Stimulated activated CD8-positive, alpha-beta memory T cell treated with anti-CD3 and anti-CD28 coated beads, Interleukin-12 subunit alpha, Interleukin-12 subunit beta, amount 100 ng/mL, for 1 hour (primary cell): Measurements from ENCODE around the gene GAB2.

Experiments used
- DNase-seq: peaks from one replicate; pipeline ENCODE4 v3.0.0-alpha.2; 2020; ENCODE audit warnings: low read depth

GAB2 gene

DNA sequence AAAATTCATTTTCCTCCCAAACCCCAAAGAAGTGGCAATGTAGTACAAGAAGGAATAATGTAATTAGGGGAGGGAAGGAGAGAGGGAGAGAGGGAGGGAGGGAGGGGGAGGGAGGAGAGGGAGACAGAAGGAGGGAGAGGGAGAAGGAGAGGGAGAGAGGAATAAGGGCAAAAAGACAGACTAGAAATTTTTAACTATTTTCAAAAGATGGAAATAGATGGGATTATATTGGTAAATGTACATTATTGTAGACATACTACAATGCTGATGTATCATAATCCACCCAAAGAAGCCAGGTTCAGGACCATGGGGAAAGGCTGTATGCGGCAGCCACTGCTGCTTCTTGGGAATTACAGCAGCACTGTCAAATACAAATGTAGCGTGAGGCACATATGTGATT, 74.3 kb downstream of the GAB2 start:
- DNase-seq, result no peak

GRCh38 chr11:78341841-78342240, 75.8 kb downstream of the GAB2 start:
- no peak for DNase-seq

GRCh38 chr11:78340530-78340929, 77.1 kb downstream of the GAB2 start:
- DNase-seq, result no peak

DNA sequence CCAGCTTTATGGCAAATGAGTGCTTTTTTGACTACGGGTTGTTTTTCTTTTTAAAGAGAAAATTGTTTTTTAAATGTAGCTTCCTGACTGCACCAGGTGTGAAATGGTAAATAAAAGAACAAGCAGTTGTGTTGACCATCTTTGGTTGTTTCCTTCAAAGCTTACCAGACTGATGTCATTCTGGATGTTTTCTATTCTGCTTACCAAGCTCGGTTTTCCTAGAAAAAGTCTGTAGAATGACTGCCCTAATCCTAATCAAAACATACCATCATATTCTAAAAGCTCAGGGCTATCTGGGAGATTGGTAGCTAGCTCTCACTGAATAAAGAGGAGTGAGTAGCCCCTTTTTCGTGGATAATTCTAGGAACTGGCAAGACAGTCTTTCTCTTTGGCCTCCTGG, 77.7 kb downstream of the GAB2 start:
- no peak for DNase-seq

DNA sequence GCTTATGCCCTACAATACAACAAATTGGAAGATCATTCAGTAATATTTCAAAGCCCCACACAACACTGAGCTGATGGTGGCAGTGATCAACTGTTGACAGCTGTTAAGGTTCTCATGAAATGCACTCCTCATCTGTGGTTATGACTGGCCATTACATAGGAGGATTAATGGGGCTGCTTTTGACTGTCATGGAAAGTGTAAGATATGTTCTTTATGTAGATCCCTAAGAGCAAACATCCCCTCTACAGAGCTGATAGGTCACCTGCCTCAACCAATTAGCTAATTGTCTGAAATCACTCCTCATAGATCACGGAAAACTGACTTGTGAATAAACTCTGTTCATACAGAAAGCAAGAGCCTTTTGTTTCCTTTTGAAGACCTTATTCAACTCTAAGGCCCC, 78.1 kb downstream of the GAB2 start:
- no peak for DNase-seq

- no peak for DNase-seq
These were observed 78.9 kb downstream of the GAB2 start for GRCh38 chr11:78338702-78339101.

DNA sequence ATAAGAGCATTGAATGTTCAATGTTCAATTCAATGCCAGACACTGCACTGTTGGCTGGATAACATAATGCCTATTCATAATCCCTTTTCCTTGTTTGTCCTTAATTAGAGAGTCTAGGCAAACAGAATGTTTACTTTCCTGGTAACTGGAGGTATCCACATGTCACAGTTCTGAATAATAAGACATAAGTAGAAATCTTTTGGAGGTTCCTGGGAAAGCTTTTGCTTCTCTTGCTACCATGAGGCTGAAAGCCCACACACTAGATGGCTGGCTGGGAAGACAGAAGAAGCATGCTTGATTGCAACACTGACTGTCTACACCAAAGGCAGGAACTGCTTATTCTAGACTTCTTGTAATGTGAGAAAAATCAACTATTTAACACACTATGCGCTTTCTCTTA, 79.5 kb downstream of the GAB2 start:
- no peak for DNase-seq

DNA sequence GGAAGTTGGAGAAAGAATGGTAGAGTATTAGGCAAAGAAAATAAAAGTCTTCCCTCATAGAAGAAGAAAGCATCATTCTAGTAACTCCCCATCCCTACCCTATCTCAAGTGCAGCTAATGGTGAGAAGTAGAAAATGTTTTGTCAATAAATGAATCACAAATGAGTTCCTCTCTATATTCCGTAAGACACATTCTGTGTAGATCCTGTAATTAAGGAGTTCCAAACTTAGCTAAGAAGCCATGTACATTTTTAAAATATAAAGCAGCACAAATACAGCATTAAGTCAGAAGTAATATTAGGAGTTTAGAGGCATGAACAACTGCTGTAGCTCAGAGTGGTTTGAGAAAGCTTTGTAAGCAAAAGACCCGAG, 80.1 kb downstream of the GAB2 start:
- no peak for DNase-seq

DNA sequence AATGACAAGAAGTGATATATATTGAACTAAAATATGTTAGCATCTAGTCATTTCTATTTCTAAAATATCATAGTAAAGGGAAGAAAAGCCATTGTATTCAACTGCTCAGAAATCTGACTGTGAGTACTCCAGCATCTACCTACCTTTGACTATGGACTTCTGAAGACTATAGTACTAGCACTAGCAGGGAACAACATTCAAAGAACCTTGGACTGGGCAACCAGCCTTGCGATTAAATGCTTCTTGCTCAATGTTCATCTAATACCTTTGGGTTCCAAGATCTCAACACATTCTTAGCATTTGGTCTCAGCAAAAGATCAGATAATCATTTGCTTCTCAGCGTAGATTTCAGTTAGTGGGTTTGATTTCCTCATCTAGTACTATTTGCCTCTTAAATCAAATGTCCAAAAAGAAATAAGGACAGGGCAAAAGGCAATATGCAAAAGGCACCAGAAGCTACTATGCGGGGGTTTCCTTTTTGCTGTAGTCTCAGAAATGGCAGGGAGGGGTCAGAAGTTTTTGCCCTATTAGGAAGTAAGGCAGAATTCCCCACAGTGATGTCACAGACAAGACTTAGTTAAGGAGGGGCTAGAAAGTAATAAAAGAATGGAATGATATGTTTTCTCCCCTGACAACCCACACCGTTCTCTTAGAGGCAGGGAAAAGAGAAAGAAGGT, 80.6 kb downstream of the GAB2 start:
- no peak for DNase-seq

DNA sequence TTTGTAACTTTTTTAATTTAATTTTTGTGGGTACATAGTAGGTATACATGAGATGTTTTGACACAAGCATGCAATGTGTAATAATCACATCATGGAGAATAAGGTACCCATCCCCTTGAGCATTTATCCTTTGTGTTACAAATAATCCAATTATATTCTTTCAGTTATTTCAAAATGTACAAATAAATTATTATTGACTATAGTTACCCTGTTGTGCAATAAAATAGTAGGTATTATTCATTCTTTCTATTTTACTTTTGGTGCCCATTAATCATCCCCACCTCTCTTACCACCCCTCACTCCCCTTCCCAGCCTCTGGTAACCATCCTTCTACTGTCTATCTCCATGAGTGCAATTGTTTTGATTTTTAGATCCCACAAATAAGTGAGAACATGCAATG, 83.5 kb downstream of the GAB2 start:
- DNase-seq, result no peak

GRCh38 chr11:78332872-78333271, 84.7 kb downstream of the GAB2 start:
- no peak for DNase-seq

- no peak for DNase-seq
These were observed 85.3 kb downstream of the GAB2 start for GRCh38 chr11:78332174-78332866.

DNA sequence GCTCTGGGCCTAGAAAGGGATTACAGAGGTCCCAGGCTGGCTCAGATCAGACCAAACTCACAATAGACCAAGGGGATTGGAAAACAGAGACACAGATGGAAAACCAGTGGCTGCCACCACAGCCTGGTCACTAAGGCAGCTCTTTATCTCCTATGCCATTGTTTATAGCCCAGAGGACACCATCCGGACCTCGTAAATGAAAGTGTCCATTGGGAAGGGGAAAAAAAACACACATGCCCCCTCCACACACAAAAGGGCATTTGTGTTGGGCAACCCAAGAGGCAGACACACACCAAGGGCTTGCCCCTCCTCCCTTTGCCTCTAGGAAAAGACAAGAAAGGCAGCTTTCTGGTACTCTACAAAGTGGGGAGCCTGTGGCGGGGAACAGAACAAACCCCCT, 85.9 kb downstream of the GAB2 start:
- no peak for DNase-seq

GRCh38 chr11:78330361-78330760, 87.3 kb downstream of the GAB2 start:
- no peak for DNase-seq

- DNase-seq, result no peak
These were observed 89.7 kb downstream of the GAB2 start for GRCh38 chr11:78327945-78328344.

DNA sequence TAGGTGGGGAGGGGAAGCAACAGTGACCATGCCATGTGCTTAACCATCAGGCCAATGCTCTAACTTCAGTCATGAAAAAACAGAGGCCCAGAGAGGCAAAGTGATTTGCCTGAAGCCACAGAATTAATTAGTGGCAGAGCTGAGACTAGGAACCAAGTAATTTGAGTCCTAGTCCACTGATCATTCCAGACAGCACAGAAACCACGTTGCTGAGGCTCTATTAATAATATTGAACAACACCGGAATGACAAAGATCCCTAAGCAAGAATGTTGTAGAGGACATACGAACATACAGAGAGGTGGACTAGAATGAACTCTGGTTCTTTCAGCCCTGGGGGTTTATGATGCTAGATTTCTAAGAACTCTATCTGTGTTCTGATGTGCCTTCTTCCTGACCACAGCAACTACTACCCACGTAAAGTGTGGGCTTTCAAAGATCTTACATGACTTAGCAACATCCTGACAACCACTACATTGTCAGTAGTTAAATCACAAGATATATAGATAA, 92.3 kb downstream of the GAB2 start:
- DNase-seq, result no peak

GRCh38 chr11:78323363-78323762, 94.3 kb downstream of the GAB2 start:
- DNase-seq, result no peak

GRCh38 chr11:78319453-78319955, 98.1 kb downstream of the GAB2 start:
- DNase-seq, result no peak

- DNase-seq, result no peak
These were observed 99.1 kb downstream of the GAB2 start for GRCh38 chr11:78318321-78319114.

DNA sequence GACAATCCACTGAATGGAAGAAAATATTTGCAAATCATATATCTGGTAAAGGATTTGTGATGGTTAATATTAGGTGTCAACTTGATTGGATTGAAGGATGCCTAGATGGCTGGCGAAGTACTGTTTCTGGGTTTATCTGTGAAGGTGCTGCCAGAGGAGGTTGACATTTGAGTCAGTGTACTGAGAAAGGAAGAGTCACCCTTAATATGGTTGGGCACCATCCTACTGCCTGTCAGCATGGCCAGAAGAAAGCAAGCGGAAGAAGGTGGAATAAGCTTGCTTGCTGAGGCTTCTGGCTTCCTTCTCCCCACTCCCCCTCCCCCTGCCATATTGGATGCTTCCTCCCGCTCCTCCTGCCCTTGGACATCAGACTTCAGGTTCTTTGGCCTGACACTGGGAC, 101.9 kb downstream of the GAB2 start:
- no peak for DNase-seq

DNA sequence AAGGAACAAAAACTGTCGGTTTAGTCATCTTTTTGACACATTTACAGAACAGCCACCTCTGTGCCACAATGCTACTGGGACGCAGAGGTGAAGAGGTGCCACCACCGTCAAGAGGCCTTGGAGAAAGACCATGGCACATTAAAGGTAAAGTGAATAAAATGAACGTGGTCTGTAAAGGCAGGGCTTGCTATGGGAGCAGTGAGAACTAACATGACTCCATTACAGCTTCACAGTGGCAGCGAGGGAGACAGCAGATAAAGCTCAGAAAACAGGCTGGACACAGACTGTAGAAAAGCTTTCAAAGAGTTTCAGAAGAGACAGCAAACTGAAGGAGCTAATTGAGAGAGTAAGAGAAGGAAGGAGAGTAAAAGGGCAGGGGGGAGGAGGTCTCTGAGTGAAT, 102.9 kb downstream of the GAB2 start:
- DNase-seq, result no peak

DNA sequence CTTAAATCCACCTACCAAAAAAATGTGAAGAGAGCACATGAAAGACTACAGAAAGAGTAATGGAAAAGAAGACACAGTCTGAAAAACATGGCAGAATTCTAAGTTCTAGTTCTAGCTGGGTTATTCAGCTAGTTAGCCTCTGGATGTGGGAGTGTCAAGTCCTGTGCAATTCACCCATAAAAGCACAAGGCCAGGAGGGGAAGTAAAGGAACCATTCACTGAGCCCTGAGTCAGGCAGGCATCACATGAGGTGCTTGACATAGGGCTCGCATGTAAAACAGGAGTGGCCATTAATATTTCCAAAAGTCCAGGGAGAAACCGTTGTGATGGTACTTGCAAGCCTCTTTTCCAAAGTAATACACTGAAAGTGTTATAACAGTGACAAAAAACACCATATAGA, 103.7 kb downstream of the GAB2 start:
- no peak for DNase-seq
